ENCODE results near the gene SBF2. TPM values are rescaled to one million over a fixed set of nuclear protein-coding genes. Genes with fewer than 3 reads are reported as not detected.
A peak's percentile ranks its signal among the peaks of the same experiment; 100 is the strongest.

The SBF2 gene
- total and polyA plus RNA-seq, 2 donors (not counting 3 experiments of a cell fraction or from before 2014, with no cell fraction given) = 15.4 to 42.4 TPM

- dilution Hi-C loops (cut with MboI; ENCODE audit: extremely low pct_ligation_motif_present, low sequenced_read_pairs) = no loop called here
- TF ChIP-seq CTCF (IDR thresholded peaks at IDR 0.05; ENCODE audit: extremely low read depth in 1 of 2, insufficient read depth in 1 of 2, low read depth in 1 of 2, low read length in 2 of 2) (no peak), POLR2A (IDR thresholded peaks at IDR 0.05; ENCODE audit: low read depth, low read length) (no peak), GATA2 (IDR thresholded peaks at IDR 0.05; ENCODE audit: insufficient read depth, insufficient read length, low read depth, low read length) (no peak), EZH2 (IDR thresholded peaks at IDR 0.05; ENCODE audit: borderline replicate concordance, low read depth, low read length, severe bottlenecking) (no peak), POLR2AphosphoS5 (IDR thresholded peaks at IDR 0.05; ENCODE audit: insufficient read depth, low read depth, low read length) (no peak), FOS (IDR thresholded peaks at IDR 0.05; ENCODE audit: borderline replicate concordance, insufficient read depth, low read length) (no peak), JUN (IDR thresholded peaks at IDR 0.05; ENCODE audit: borderline replicate concordance, insufficient read depth, insufficient read length, low read depth) (no peak), MAX (IDR thresholded peaks at IDR 0.05; ENCODE audit: insufficient read depth, insufficient read length) (no peak), MYC (IDR thresholded peaks at IDR 0.05; ENCODE audit: low read depth, low read length) (no peak)
These were observed 459.7 kb downstream of the SBF2 start for GRCh38 chr11:9834291-9834690.

More at GRCh38 chr11:9834291-9834690, 459.7 kb downstream of the SBF2 start:
- peak; percentile 74 for DNase-seq (ENCODE audit: low read depth, low spot score)
- H3K9ac ChIP-seq (replicated peaks; ENCODE audit: extremely low read depth, insufficient read depth, low read length) = no peak overlapping the region
- ChIA-PET POLR2A (no interaction called here), CTCF (interaction anchor here (0.7 to 1.1 kb wide), 2 partner anchors 10 to 17 kb away, joined by 3 to 4 read pairs; no protein-coding TSS in a partner anchor)
- FAIRE-seq = no peak
- no peaks in the 10 kb centered on the region for H3K9me3 ChIP-seq (replicated peaks; ENCODE audit: control insufficient read depth, insufficient read depth, low read length)
- intact Hi-C loops (cut with micrococcal nuclease) = no loop called here
- H3K4me1 ChIP-seq (ENCODE audit: control insufficient read depth, extremely low read depth, insufficient read depth, low read length) = peaks cover under 1% of the 10 kb centered on the region
- H3K79me2 ChIP-seq (ENCODE audit: control insufficient read depth, insufficient read depth, low read length) = no peaks in the 10 kb centered on the region
- peaks cover 0 to 2% of the 10 kb centered on the region in 2 experiments for H3K36me3 ChIP-seq (ENCODE audit: control insufficient read depth in 2 of 2, extremely low read depth in 1 of 2, insufficient read depth in 2 of 2, low read length in 2 of 2)
- no TSS peak for BruUV-seq (replicated peaks)
- no peak overlapping the region for H3K4me2 ChIP-seq (ENCODE audit: insufficient read depth, low read length)
- H3K9me1 ChIP-seq (replicated peaks; ENCODE audit: control insufficient read depth, extremely low read depth, insufficient read depth, low read length) = no peaks in the 10 kb centered on the region
- no peak overlapping the region for H3K4me3 ChIP-seq (replicated peaks in 1 of 3; ENCODE audit: insufficient read depth in 1 of 3, low read depth in 1 of 3, low read length in 3 of 3)
- no peak overlapping the region for H2AFZ ChIP-seq (ENCODE audit: low read depth, low read length)
- no peaks in the 10 kb centered on the region for H4K20me1 ChIP-seq (replicated peaks; ENCODE audit: control insufficient read depth, extremely low read depth, insufficient read depth, low read length)
- no peak overlapping the region for H3K27ac ChIP-seq (ENCODE audit: insufficient read depth, low read depth, low read length)
- no peaks in the 10 kb centered on the region for H3K27me3 ChIP-seq (ENCODE audit: control insufficient read depth in 2 of 2, insufficient read depth in 2 of 2, low read length in 2 of 2)
